CD4-positive, alpha-beta memory T cell (primary cell): ENCODE results near the gene PTGS2. TPM values are rescaled to one million over a fixed set of nuclear protein-coding genes. Genes with fewer than 3 reads are reported as not detected.

Source experiments
- CTCF ChIA-PET: fragments of 350-600 bp; sonication (Branson Sonifier 250); formaldehyde crosslinking; loops from one replicate; lab custom pipeline; 2021; ENCODE audit warnings: inconsistent platforms; ENCODE audit not compliant: partially characterized antibody; lab: Charles Lee
- POLR2A ChIA-PET: fragments of 350-600 bp; sonication (Branson Sonifier 250); formaldehyde crosslinking; loops from one replicate; lab custom pipeline; 2021; ENCODE audit not compliant: partially characterized antibody; lab: Charles Lee
- DNase-seq, 5 donors: peaks; one replicate each; pipeline versions ENCODE4 v3.0.0 to v3.0.0-alpha.2; 2020 to 2022; ENCODE audit warnings: mixed read lengths in 1 of 5
- H3K27ac ChIP-seq: one replicate; pipeline ENCODE4 v1.7.0; 2013; ENCODE audit warnings: low read depth, low read length
- H3K27me3 ChIP-seq: 2 replicates; pipeline ENCODE4 v1.7.0; 2013; ENCODE audit warnings: mild to moderate bottlenecking, low read length, moderate library complexity; ENCODE audit not compliant: insufficient read depth
- H3K36me3 ChIP-seq: 2 replicates; pipeline ENCODE4 v1.7.0; 2013; ENCODE audit warnings: mild to moderate bottlenecking, low read length, moderate library complexity; ENCODE audit not compliant: insufficient read depth
- H3K4me1 ChIP-seq: 2 replicates; pipeline ENCODE4 v1.7.0; 2013; ENCODE audit warnings: mild to moderate bottlenecking, low read length, moderate library complexity; ENCODE audit not compliant: insufficient read depth
- H3K4me3 ChIP-seq, 2 donors: one replicate each; pipeline ENCODE4 v1.7.0; 2013; ENCODE audit warnings: low read length in 2 of 2, mild to moderate bottlenecking in 1 of 2
- H3K9me3 ChIP-seq, 2 donors: one replicate each; pipeline ENCODE4 v1.7.0; 2013; ENCODE audit warnings: low read length in 2 of 2, control low read depth in 1 of 2; ENCODE audit not compliant: control insufficient read depth in 1 of 2
- H3K27ac Mint-ChIP-seq, 7 donors: one replicate each; pipeline ENCODE4 v1.8.0; 2020 to 2021; ENCODE audit warnings: mixed read lengths in 7 of 7, mild to moderate bottlenecking in 6 of 7, inconsistent platforms in 3 of 7, moderate library complexity in 3 of 7
- H3K27me3 Mint-ChIP-seq, 2 donors: one replicate each; pipeline ENCODE4 v1.8.0; 2020 to 2021; ENCODE audit warnings: mixed read lengths in 2 of 2
- H3K36me3 Mint-ChIP-seq, 2 donors: one replicate each; pipeline ENCODE4 v1.8.0; 2020 to 2021; ENCODE audit warnings: mixed read lengths in 2 of 2, inconsistent platforms in 1 of 2, mild to moderate bottlenecking in 1 of 2
- H3K4me1 Mint-ChIP-seq, 4 donors: one replicate each; pipeline ENCODE4 v1.8.0; 2020 to 2021; ENCODE audit warnings: mixed read lengths in 4 of 4, mild to moderate bottlenecking in 1 of 4
- H3K4me3 Mint-ChIP-seq, 8 donors: one replicate each; pipeline ENCODE4 v1.8.0; 2020 to 2021; ENCODE audit warnings: mixed read lengths in 8 of 8, mild to moderate bottlenecking in 7 of 8, moderate library complexity in 6 of 8, inconsistent platforms in 3 of 8
- H3K9me3 Mint-ChIP-seq, 8 donors: one replicate each; pipeline ENCODE4 v1.8.0; 2020 to 2021; ENCODE audit warnings: mixed read lengths in 8 of 8, mild to moderate bottlenecking in 5 of 8, inconsistent platforms in 3 of 8, moderate library complexity in 1 of 8
- intact Hi-C: fragments of 100-400 bp; cut with micrococcal nuclease; formaldehyde crosslinking; loops from one replicate; pipeline ENCODE4 v1.15.1; 2023
- polyA plus RNA-seq, 2 donors: library from polyadenylated mRNA; unstranded; fragments of 300-500 nt; fragmentation: Illumina TruSeq; gene quantifications; one replicate each; pipeline ENCODE4 v1.2.3, GENCODE V29; 2021
- total RNA-seq, 2 experiments: library from RNA; stranded (reverse); gene quantifications; one replicate each; pipeline ENCODE4 v1.2.3, GENCODE V29; 2021

The PTGS2 gene
- total and polyA plus RNA-seq, 4 experiments from 2014 or later: not detected

- no peaks in the 10 kb centered on the region for H3K4me1 ChIP-seq
- ChIA-PET POLR2A (no interaction called here), CTCF (no interaction called here)
- Mint-ChIP-seq H3K4me3 (no peak overlapping the region), H3K9me3 (peaks cover 0 to 2% (median 0%) of the 10 kb centered on the region in 8 donors), H3K27me3 (no peaks in the 10 kb centered on the region), H3K4me1 (no peaks in the 10 kb centered on the region), H3K27ac (no peak overlapping the region), H3K36me3 (no peaks in the 10 kb centered on the region)
- H3K4me3 ChIP-seq: no peak overlapping the region
- H3K27me3 ChIP-seq: no peaks in the 10 kb centered on the region
- intact Hi-C loops: no loop called here
- no peaks in the 10 kb centered on the region for H3K9me3 ChIP-seq
- no peak overlapping the region for H3K27ac ChIP-seq
- DNase-seq: no peak
- H3K36me3 ChIP-seq: no peaks in the 10 kb centered on the region
Observed at GRCh38 chr1:186703209-186703766, 23.1 kb upstream of the PTGS2 start.

- no peaks in the 10 kb centered on the region for H3K36me3 ChIP-seq
- intact Hi-C loops: no loop called here
- H3K27me3 Mint-ChIP-seq: no peaks in the 10 kb centered on the region
- no peaks in the 10 kb centered on the region for H3K36me3 Mint-ChIP-seq
- no peaks in the 10 kb centered on the region for H3K4me1 Mint-ChIP-seq
- DNase-seq: no peak
- H3K4me1 ChIP-seq: no peaks in the 10 kb centered on the region
- no peak overlapping the region for H3K27ac ChIP-seq
- POLR2A ChIA-PET: no interaction called here
- no peak overlapping the region for H3K4me3 ChIP-seq
- H3K9me3 Mint-ChIP-seq: peaks cover 0 to 4% (median 0%) of the 10 kb centered on the region in 8 donors
- no peak overlapping the region for H3K27ac Mint-ChIP-seq
- H3K27me3 ChIP-seq: no peaks in the 10 kb centered on the region
- no peaks in the 10 kb centered on the region for H3K9me3 ChIP-seq
- CTCF ChIA-PET: no interaction called here
- H3K4me3 Mint-ChIP-seq: no peak overlapping the region
Observed at GRCh38 chr1:186700722-186701121, 20.5 kb upstream of the PTGS2 start.

- intact Hi-C loops: no loop called here
- H3K4me3 Mint-ChIP-seq: no peak overlapping the region
Observed at GRCh38 chr1:186699519-186699918, 19.3 kb upstream of the PTGS2 start.

GRCh38 chr1:186689907-186690306, 9.7 kb upstream of the PTGS2 start:
- Mint-ChIP-seq H3K27ac (no peak overlapping the region), H3K27me3 (peaks cover 0 to 2% of the 10 kb centered on the region in 2 donors), H3K36me3 (no peaks in the 10 kb centered on the region), H3K4me1 (no peaks in the 10 kb centered on the region), H3K9me3 (peaks cover 0 to 19% (median 6%) of the 10 kb centered on the region in 8 donors), H3K4me3 (no peak overlapping the region)
- H3K27me3 ChIP-seq: no peaks in the 10 kb centered on the region
- H3K9me3 ChIP-seq: no peaks in the 10 kb centered on the region
- intact Hi-C loops: no loop called here
- CTCF ChIA-PET: no interaction called here
- H3K36me3 ChIP-seq: no peaks in the 10 kb centered on the region
- no peak overlapping the region for H3K4me3 ChIP-seq
- POLR2A ChIA-PET: no interaction called here
- no peak for DNase-seq
- no peak overlapping the region for H3K27ac ChIP-seq
- H3K4me1 ChIP-seq: no peaks in the 10 kb centered on the region

More at GRCh38 chr1:186699519-186699918, 19.3 kb upstream of the PTGS2 start:
- H3K27me3 Mint-ChIP-seq: no peaks in the 10 kb centered on the region
- Histone ChIP-seq H3K4me3 (no peak overlapping the region), H3K9me3 (no peaks in the 10 kb centered on the region), H3K27ac (no peak overlapping the region), H3K4me1 (no peaks in the 10 kb centered on the region), H3K36me3 (no peaks in the 10 kb centered on the region), H3K27me3 (no peaks in the 10 kb centered on the region)
- peaks cover 0 to 4% (median 0%) of the 10 kb centered on the region in 8 donors for H3K9me3 Mint-ChIP-seq
- no peaks in the 10 kb centered on the region for H3K36me3 Mint-ChIP-seq
- H3K4me1 Mint-ChIP-seq: no peaks in the 10 kb centered on the region
- ChIA-PET POLR2A (no interaction called here), CTCF (no interaction called here)
- no peak overlapping the region for H3K27ac Mint-ChIP-seq
- DNase-seq: no peak

DNA sequence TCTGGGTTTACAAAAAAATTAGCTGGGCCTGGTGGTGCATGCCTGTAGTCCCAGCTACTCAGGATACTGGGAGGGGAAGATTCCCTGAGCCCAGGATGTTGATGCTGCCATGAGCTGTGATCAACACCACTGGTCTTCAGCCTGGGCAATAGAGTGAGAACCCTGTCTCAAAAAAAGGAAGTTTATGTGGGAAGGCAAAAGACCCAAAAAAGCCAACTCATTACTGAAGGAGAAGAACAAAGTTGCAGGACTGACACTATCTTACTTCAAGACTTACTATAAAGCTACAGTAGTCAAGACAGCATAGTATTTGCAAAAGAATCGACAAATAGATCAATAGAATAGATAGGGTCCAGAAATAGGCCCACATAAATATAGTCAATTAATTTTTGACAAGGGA, 9.2 kb upstream of the PTGS2 start:
- no peaks in the 10 kb centered on the region for H3K27me3 ChIP-seq
- H3K27ac Mint-ChIP-seq: no peak overlapping the region
- H3K4me3 ChIP-seq: no peak overlapping the region
- no peaks in the 10 kb centered on the region for H3K4me1 ChIP-seq
- H3K36me3 ChIP-seq: no peaks in the 10 kb centered on the region
- no peak overlapping the region for H3K27ac ChIP-seq
- no peaks in the 10 kb centered on the region for H3K4me1 Mint-ChIP-seq
- no peaks in the 10 kb centered on the region for H3K9me3 ChIP-seq
- H3K36me3 Mint-ChIP-seq: no peaks in the 10 kb centered on the region
- H3K4me3 Mint-ChIP-seq: no peak overlapping the region
- no peak for DNase-seq
- CTCF ChIA-PET: no interaction called here
- peaks cover 0 to 15% (median 6%) of the 10 kb centered on the region in 8 donors for H3K9me3 Mint-ChIP-seq
- POLR2A ChIA-PET: no interaction called here
- intact Hi-C loops: no loop called here
- H3K27me3 Mint-ChIP-seq: peaks cover 3 to 5% of the 10 kb centered on the region in 2 donors

DNA sequence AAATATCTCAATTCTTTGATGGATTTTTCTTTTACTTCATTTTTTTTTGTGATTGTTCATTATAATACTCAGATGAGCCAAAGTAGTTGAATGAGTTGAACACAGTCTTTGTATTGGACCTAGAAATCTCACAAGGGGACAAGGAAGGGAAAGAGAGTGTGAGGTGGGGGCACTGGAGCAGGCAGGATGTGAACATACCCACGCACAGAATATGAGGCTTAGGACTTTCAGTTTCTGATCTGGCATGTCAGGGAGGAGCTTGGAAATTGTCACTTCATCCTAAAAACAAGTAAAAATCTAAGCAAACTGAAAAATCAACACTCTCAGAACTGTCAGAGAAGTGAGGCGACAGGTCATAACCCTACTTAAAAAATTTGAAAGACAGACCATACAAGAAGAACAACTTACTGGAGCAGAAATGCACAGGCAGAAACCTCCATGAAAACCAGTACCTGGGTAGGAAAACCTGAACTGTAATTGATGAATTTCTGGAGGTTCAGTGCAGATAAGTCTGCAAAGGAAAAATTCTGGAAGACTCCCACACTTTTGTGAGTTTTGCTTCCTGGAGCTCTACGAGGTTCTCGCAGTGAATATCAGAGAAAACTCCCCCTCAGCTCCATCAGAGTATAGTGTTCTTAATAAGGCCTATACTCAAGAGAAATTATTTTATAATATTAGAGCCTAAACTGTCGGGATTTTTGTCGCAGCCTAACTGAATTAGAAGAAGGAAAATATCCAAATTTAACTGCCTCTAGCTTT, 3.6 kb upstream of the PTGS2 start:
- Histone ChIP-seq H3K9me3 (no peaks in the 10 kb centered on the region), H3K4me1 (peaks cover 6% of the 10 kb centered on the region), H3K4me3 (no peak overlapping the region), H3K27ac (no peak overlapping the region), H3K36me3 (no peaks in the 10 kb centered on the region), H3K27me3 (peaks cover 7% of the 10 kb centered on the region)
- ChIA-PET POLR2A (no interaction called here), CTCF (no interaction called here)
- peaks cover 26 to 31% of the 10 kb centered on the region in 2 donors for H3K27me3 Mint-ChIP-seq
- H3K9me3 Mint-ChIP-seq: peaks cover 0 to 15% (median 5%) of the 10 kb centered on the region in 8 donors
- H3K36me3 Mint-ChIP-seq: no peaks in the 10 kb centered on the region
- DNase-seq: no peak
- peaks cover 7 to 17% (median 13%) of the 10 kb centered on the region in 4 donors for H3K4me1 Mint-ChIP-seq
- intact Hi-C loops: no loop called here
- H3K27ac Mint-ChIP-seq: no peak overlapping the region
- no peak overlapping the region for H3K4me3 Mint-ChIP-seq

DNA sequence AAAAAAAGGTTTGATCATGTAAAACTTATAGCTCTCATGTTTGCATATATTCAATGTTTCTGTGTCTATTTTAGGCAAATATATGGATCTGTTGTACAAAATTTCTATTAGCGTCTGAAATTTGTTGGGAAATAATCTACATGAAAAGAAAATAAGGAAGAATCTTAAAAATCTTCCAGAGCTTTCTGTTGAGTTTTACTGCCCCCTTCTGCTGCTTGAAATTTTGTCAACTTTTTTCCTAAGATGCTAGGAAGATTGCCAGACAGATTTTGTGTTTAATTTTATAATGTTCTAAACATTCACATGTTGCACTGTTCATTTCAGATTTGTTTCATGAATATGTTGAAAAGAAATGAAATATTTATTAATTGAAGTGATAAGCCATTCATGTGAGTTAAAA, 2.5 kb upstream of the PTGS2 start:
- H3K4me1 ChIP-seq: peaks cover 6% of the 10 kb centered on the region
- H3K36me3 ChIP-seq: no peaks in the 10 kb centered on the region
- H3K9me3 ChIP-seq: no peaks in the 10 kb centered on the region
- Mint-ChIP-seq H3K27ac (no peak overlapping the region), H3K9me3 (peaks cover 0 to 12% (median 3%) of the 10 kb centered on the region in 8 donors), H3K27me3 (peaks cover 27 to 34% of the 10 kb centered on the region in 2 donors), H3K4me1 (peaks cover 7 to 17% (median 13%) of the 10 kb centered on the region in 4 donors), H3K4me3 (no peak overlapping the region), H3K36me3 (no peaks in the 10 kb centered on the region)
- CTCF ChIA-PET: no interaction called here
- peaks cover 7% of the 10 kb centered on the region for H3K27me3 ChIP-seq
- intact Hi-C loops: no loop called here
- DNase-seq: no peak
- POLR2A ChIA-PET: no interaction called here
- no peak overlapping the region for H3K27ac ChIP-seq
- H3K4me3 ChIP-seq: no peak overlapping the region
